Activated T-helper 1 cell treated with anti-CD3 and anti-CD28 coated beads, Interleukin-12 subunit alpha, Interleukin-12 subunit beta, Interleukin-2, Interleukin-4 antibody, amounts not matched to agents 30 ng/mL and 10 ng/mL and 1 ng/mL, durations not matched to agents 14 hours and 24 hours and 36 hours (primary cell): Measurements from ENCODE around the gene ATXN2. TPM values are rescaled to one million over a fixed set of nuclear protein-coding genes. Genes with fewer than 3 reads are reported as not detected.
"Not testable (repeated sequence)": the region's sequence is repeated elsewhere in the genome, so short reads cannot be mapped to it uniquely, and the experiment has no call there.

Source experiments
- DNase-seq: peaks from one replicate; pipeline ENCODE4 v3.0.0; 2021; ENCODE audit warnings: low spot score
- H3K27ac Mint-ChIP-seq: one replicate; pipeline ENCODE4 v1.8.0; 2021; ENCODE audit warnings: mild to moderate bottlenecking, mixed read lengths
- H3K27me3 Mint-ChIP-seq: one replicate; pipeline ENCODE4 v1.8.0; 2022; ENCODE audit warnings: mild to moderate bottlenecking, moderate library complexity, mixed read lengths; ENCODE audit not compliant: insufficient read depth
- H3K36me3 Mint-ChIP-seq: one replicate; pipeline ENCODE4 v1.8.0; 2021; ENCODE audit warnings: low read depth, mixed read lengths
- H3K4me1 Mint-ChIP-seq: one replicate; pipeline ENCODE4 v1.8.0; 2021; ENCODE audit warnings: low read depth, mixed read lengths
- H3K4me3 Mint-ChIP-seq: one replicate; pipeline ENCODE4 v1.8.0; 2021; ENCODE audit warnings: mild to moderate bottlenecking, moderate library complexity, mixed read lengths
- H3K9me3 Mint-ChIP-seq: one replicate; pipeline ENCODE4 v1.8.0; 2021; ENCODE audit warnings: mixed read lengths
- intact Hi-C: fragments of 100-400 bp; cut with micrococcal nuclease; formaldehyde crosslinking; loops from one replicate; pipeline ENCODE4 v1.15.1; 2024
- total RNA-seq: library from RNA; stranded (reverse); gene quantifications from 2 replicates; pipeline ENCODE4 v1.2.3, GENCODE V29; 2022

The ATXN2 gene
- total RNA-seq, 1 donor from 2014 or later, result 54.4 TPM

DNA sequence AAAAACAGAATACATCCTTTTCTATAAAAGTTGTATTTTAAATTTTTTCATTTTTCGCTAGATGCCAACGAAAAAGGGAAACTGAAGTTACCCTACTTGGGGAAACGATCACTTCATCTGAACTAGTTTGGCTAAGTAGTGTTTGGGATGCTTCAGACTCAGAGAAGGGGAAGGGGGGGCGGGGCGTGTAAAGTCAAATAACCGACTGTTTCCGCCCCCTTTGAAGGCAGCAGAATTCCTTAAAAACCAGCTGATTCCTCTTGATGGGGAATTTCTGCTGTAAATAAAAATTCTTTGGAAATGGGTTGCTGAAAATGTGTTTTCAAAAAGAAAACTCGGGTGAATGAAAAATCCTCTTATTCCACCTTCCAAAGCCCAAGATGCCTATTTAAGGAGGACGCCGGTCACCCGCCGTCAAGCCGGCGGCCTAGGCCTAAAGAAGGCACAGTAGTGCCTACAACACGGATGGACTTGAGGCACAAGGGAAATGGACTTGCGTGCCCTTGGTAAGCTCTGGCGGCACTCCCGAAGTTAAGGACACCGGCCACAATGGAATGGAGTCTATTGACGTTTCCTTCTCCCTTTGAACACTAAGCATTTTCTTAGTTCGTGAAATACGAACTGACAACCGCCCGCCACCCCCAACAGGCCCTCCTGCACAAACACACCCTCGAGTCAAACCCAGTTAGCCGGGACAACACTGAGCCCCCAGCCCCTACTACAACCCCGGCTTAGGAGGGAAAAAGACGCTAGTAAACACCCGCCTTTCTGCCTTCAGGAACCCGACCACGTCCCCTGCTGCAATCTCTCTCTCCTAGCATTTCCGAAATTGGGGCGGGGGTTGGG is 1.9 kb downstream of the ATXN2 start:
- intact Hi-C loops, result loop anchor here (1.0 to 5.0 kb wide), 5 partner anchors 65 to 530 kb away; partner anchors contain the start of genes BRAP, PHETA1 and TRAFD1
- H3K4me3 Mint-ChIP-seq, result peak overlapping the region; percentile 95
- DNase-seq, result no peak
- peak overlapping the region; percentile 86 for H3K27ac Mint-ChIP-seq
- H3K36me3 Mint-ChIP-seq, result peaks cover 4% of the 10 kb centered on the region
- H3K27me3 Mint-ChIP-seq, result no peaks in the 10 kb centered on the region
- H3K4me1 Mint-ChIP-seq, result peaks cover 38% of the 10 kb centered on the region
- no peaks in the 10 kb centered on the region for H3K9me3 Mint-ChIP-seq

DNA sequence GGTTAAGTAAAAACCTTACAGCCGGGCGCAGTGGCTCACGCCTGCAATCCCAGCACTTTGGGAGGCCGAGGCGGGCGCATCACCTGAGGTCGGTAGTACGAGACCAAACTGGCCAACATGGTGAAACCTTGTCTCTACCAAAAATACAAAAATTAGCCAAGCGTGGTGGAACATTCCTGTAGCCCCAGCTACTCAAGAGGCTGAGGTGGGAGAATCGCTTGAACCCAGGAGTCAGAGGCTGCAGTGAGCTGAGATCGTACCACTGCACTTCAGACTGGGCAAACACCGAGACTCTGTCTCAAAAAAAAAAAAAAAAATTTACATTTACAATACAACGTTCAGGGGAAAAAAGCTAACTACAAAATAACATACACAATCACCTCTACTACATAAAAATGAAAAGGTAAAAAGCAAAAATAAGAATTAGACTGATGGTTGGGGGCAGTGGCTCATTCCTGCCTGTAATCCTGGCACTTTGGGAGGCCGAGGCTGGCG is 3.7 kb downstream of the ATXN2 start:
- Mint-ChIP-seq H3K4me1 (peaks cover 37% of the 10 kb centered on the region), H3K4me3 (peak overlapping the region; percentile 19)
- intact Hi-C loops, result loop anchor here (5.0 kb wide), 3 partner anchors 63 to 532 kb away; partner anchors contain the start of gene TRAFD1
- H3K36me3 Mint-ChIP-seq, H3K27ac Mint-ChIP-seq, H3K27me3 Mint-ChIP-seq, H3K9me3 Mint-ChIP-seq, DNase-seq: not testable (repeated sequence)

DNA sequence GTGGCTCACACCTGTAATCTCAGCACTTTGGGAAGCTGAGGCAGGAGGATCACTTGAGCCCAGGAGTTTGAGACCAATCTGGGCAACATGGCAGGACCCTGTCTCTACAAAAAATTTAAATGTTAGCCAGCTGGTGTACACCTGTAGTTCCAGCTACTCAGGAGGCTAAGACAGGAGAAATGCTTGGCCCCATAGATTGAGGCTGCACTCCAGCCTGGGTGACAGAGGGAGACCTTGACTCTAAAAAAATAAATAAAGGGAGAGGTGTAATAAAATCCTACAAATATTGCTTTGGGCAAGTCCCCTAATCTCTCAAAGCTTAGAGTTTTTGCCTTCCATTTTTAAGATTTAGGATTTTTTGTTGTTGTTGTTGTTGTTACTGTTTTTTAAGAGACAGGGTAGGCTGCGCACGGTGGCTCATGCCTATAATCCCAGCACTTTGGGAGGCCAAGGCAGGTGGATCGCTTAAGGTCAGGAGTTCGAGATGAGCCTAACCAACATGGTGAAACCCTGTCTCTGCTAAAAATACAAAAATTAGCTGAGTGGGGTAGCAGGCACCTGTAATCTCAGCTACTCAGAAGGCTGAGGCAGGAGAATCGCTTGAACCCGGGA is 7.6 kb downstream of the ATXN2 start:
- H3K27me3 Mint-ChIP-seq, DNase-seq, H3K27ac Mint-ChIP-seq, intact Hi-C loops, H3K4me3 Mint-ChIP-seq, H3K9me3 Mint-ChIP-seq, H3K36me3 Mint-ChIP-seq: not testable (repeated sequence)
- H3K4me1 Mint-ChIP-seq, result peaks cover 20% of the 10 kb centered on the region

DNA sequence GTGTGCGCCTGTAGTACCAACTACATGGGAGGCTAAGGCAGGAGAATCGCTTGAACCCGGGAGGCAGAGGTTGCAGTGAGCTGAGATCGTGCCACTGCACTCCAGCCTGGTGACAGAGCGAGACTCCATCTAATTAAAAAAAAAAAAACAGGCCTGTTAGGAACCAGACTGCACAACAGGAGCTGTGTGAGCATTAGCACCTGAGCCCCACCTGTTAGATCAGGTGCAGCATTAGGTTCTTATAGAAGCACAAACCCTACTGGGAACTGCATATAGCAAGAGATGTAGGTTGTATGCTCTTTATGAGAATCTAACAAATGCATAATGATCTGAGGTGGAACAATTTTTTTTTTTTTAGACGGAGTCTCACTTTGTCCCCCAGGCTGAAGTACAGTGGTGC is 8.6 kb downstream of the ATXN2 start:
- Mint-ChIP-seq H3K4me3 (no peak overlapping the region), H3K27ac (no peak overlapping the region), H3K27me3 (no peaks in the 10 kb centered on the region), H3K4me1 (peaks cover 16% of the 10 kb centered on the region), H3K9me3 (no peaks in the 10 kb centered on the region), H3K36me3 (peaks cover 1% of the 10 kb centered on the region)
- intact Hi-C loops, result no loop called here
- no peak for DNase-seq

DNA sequence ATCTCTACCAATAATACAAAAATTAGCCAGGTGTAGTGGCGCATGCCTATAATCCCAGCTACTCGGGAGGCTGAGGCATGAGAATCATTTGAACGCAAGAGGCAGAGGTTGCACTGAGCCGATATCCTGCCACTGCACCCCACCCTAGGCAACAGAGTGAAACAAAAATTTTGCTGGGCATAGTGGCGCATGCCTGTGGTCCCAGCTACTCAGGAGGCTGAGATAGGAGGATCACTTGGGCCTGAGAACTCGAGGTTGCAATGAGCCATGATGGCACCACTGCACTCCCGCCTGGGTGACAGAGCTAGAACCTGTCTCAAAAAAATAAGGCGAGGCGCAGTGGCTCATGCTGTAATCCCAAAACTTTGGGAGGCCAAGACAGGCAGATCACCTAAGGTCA is 9.5 kb downstream of the ATXN2 start:
- H3K27me3 Mint-ChIP-seq, result no peaks in the 10 kb centered on the region
- no peak overlapping the region for H3K4me3 Mint-ChIP-seq
- intact Hi-C loops, result no loop called here
- DNase-seq, result no peak
- H3K9me3 Mint-ChIP-seq, result no peaks in the 10 kb centered on the region
- H3K36me3 Mint-ChIP-seq, result no peaks in the 10 kb centered on the region
- H3K4me1 Mint-ChIP-seq, result peaks cover 8% of the 10 kb centered on the region
- no peak overlapping the region for H3K27ac Mint-ChIP-seq

DNA sequence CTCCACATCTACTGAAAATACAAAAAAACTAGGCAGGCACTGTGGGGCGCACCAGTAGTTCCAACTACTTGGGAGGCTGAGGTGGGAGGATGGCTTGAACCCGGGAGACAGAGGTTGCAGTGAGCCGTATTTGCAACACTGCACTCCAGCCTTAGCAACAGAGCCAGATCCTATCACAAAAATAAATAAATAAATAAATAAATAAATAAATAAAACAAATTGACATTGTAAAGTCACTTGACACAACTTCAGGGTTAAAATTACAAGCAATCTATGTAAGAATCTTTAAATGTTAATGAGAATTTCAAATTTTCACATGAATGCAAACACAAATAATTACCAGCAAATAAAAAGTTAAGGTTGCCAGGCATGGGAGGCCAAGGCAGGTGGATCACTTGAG is 11.1 kb downstream of the ATXN2 start:
- intact Hi-C loops, result no loop called here
- H3K36me3 Mint-ChIP-seq, result no peaks in the 10 kb centered on the region

DNA sequence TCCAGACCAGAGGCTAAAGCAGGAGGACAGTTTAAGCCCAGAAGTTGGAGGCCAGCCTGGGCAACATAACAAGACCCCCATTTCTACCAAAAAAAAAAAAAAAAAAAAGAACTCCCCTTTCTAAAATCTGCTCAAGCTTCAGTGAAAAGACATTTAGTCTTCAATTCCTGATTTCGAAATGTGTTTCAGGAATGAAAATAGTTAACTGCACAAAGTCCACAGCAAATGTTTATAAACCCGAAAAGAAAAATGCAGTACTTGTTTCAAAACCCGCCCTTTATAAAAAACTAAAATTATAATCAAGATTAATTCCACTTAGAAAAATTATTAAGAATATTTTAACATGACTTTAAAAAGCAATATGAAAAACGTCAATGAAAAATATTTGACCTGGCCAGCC is 12.1 kb downstream of the ATXN2 start:
- H3K27me3 Mint-ChIP-seq, result no peaks in the 10 kb centered on the region
- H3K27ac Mint-ChIP-seq, result no peak overlapping the region
- H3K36me3 Mint-ChIP-seq, result no peaks in the 10 kb centered on the region
- H3K4me1 Mint-ChIP-seq, result no peaks in the 10 kb centered on the region
- H3K9me3 Mint-ChIP-seq, result no peaks in the 10 kb centered on the region
- intact Hi-C loops, result no loop called here
- H3K4me3 Mint-ChIP-seq, result no peak overlapping the region
- DNase-seq, result no peak

More for the DNA sequence above, 11.1 kb downstream of the ATXN2 start:
- H3K9me3 Mint-ChIP-seq, result no peaks in the 10 kb centered on the region
- no peak for DNase-seq
- no peaks in the 10 kb centered on the region for H3K4me1 Mint-ChIP-seq
- no peak overlapping the region for H3K4me3 Mint-ChIP-seq
- no peaks in the 10 kb centered on the region for H3K27me3 Mint-ChIP-seq
- H3K27ac Mint-ChIP-seq, result no peak overlapping the region

DNA sequence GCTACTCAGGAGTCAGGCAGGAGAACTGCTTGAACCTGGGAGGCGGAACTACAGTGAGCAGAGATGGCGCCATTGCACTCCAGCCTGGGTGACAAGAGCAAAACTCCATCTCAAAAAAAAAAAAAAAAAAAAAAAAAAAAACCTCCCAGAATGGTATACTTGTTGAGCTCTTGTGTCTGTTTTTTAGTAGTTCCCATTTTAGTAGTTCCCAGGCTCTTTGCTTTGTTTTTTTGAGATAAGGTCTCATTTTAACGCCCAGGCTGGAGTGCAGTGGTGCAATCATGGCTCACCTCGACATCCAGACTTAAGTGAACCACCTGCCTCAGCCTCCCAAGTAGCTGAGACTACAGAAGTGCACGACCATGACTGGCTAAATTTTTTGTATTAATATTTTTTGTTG is 13.4 kb downstream of the ATXN2 start:
- Mint-ChIP-seq H3K9me3 (no peaks in the 10 kb centered on the region), H3K4me1 (no peaks in the 10 kb centered on the region), H3K27ac (no peak overlapping the region), H3K4me3 (no peak overlapping the region), H3K36me3 (peaks cover 6% of the 10 kb centered on the region), H3K27me3 (no peaks in the 10 kb centered on the region)
- DNase-seq, result no peak
- intact Hi-C loops, result no loop called here

DNA sequence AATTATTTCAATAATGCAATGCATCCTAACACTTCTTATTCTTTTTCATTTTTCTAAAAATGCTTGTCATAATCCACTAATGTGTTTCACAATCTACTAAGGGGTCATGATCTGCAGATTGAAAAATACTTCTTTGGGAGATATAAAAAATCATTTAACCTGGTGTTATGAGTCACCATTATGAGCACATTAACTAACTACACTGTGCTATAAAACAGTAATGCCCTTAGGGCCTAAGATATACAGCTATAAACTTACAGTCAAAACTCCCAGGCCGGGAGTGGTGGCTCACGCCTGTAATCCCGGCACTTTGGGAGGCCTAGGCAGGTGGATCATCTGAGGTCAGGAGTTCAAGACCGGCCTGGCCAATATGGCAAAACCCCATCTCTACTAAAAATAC is 14.2 kb downstream of the ATXN2 start:
- intact Hi-C loops, result no loop called here
- no peaks in the 10 kb centered on the region for H3K9me3 Mint-ChIP-seq
- no peak overlapping the region for H3K4me3 Mint-ChIP-seq
- H3K4me1 Mint-ChIP-seq, result no peaks in the 10 kb centered on the region
- peaks cover 6% of the 10 kb centered on the region for H3K36me3 Mint-ChIP-seq
- H3K27me3 Mint-ChIP-seq, result no peaks in the 10 kb centered on the region
- no peak overlapping the region for H3K27ac Mint-ChIP-seq
- DNase-seq, result no peak

DNA sequence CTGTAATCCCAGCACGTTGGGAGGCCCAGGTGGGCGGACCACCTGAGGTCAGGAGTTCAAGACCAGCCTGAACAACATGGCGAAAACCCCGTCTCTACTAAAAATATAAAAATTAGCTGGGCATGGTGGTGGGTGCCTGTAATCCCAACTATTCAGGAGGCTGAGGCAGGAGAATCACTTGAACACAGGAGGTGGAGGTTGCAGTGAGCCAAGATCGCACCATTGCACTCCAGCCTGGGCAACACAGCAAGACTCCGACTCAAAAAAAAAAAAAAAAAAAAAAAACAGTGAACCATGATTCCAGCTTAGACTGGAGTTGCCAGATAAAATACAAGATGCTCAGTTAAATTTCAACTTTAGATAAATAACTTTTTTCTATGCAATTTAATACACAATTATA is 15.6 kb downstream of the ATXN2 start:
- H3K4me1 Mint-ChIP-seq, H3K36me3 Mint-ChIP-seq, H3K9me3 Mint-ChIP-seq, H3K27me3 Mint-ChIP-seq, DNase-seq, H3K4me3 Mint-ChIP-seq, H3K27ac Mint-ChIP-seq, intact Hi-C loops: not testable (repeated sequence)

DNA sequence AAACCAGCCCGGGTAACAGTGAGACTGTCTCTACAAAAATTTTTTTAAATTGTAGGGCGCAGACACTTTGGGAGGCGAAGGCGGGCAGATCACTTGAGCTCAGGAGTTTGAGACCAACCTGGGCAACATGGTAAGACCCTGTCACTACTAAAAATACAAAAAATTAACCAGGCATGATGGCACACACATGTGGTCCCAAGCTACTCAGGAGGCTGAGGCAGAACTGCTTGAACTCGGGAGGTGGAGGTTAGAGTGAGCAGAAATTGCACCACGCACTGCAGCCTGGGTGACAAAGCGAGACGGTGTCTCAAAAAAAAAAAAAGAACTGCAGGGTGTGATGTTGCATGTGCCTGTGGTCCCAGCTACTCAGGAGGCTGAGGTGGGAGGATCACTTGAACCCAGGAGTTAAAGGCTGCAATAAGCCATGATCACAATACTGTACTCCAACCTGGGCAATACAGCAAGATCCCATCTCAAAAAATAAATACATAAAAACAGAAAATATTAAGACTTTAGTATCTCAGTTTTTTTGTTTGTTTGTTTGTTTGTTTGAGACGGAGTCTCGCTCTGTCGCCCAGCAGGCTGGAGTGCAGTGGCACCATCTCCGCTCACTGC is 16.9 kb downstream of the ATXN2 start:
- peaks cover 6% of the 10 kb centered on the region for H3K4me1 Mint-ChIP-seq
- H3K36me3 Mint-ChIP-seq, result peaks cover 8% of the 10 kb centered on the region
- intact Hi-C loops, result no loop called here
- H3K9me3 Mint-ChIP-seq, result no peaks in the 10 kb centered on the region
- no peak overlapping the region for H3K27ac Mint-ChIP-seq
- no peak overlapping the region for H3K4me3 Mint-ChIP-seq
- no peak for DNase-seq
- H3K27me3 Mint-ChIP-seq, result no peaks in the 10 kb centered on the region

DNA sequence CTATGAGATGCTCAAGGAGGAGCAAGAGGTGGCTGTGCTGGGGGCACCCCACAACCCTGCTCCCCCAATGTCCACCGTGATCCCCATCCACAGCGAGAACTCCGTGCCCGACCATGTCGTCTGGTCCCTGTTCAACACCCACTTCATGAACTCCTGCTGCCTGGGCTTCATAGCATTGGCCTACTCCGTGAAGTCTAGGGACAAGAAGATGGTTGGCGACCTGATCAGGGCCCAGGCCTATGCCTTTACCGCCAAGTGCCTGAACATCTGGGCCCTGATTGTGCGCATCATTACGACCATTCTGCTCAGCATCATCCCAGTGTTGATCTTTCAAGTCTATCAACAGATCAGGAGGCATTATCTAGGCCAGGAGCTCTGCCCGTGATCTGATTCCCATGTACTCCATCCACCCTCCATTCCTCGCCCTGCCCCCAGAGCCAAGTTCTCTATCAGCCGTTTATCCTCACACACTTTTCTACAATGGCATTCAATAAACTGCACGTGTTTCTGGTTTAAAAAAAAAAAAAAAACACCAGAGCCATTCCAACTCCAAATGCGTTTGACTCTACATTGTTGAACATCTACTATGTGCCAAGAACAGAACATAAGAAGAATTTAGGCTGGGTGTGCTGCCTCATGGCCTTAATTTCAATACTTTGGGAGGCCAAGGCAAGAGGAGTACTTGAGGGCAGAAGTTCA is 17.5 kb downstream of the ATXN2 start:
- Mint-ChIP-seq H3K27ac (no peak overlapping the region), H3K36me3 (peaks cover 8% of the 10 kb centered on the region), H3K4me1 (peaks cover 6% of the 10 kb centered on the region), H3K4me3 (no peak overlapping the region), H3K27me3 (no peaks in the 10 kb centered on the region), H3K9me3 (no peaks in the 10 kb centered on the region)
- intact Hi-C loops, result no loop called here
- no peak for DNase-seq
